Activated CD8-positive, alpha-beta memory T cell treated with anti-CD3 and anti-CD28 coated beads for 48 hours (primary cell): ENCODE measurements around the gene USP7.
"Not testable (repeated sequence)": the region's sequence is repeated elsewhere in the genome, so short reads cannot be mapped to it uniquely, and the experiment has no call there.

Experiments used
- DNase-seq, 3 experiments: peaks; one replicate each; pipeline ENCODE4 v3.0.0-alpha.2; 2020; ENCODE audit warnings: low read depth in 2 of 3, low spot score in 2 of 3

The USP7 gene

GRCh38 chr16:8847623-8848022, 116.1 kb downstream of the USP7 start:
- no peak for DNase-seq

GRCh38 chr16:8847145-8847544, 116.6 kb downstream of the USP7 start:
- no peak for DNase-seq

- no peak for DNase-seq
These were observed 117.2 kb downstream of the USP7 start for GRCh38 chr16:8846401-8846932.

GRCh38 chr16:8845699-8846298, 117.9 kb downstream of the USP7 start:
- no peak for DNase-seq

- not testable (repeated sequence) for DNase-seq
These were observed 120.4 kb downstream of the USP7 start for GRCh38 chr16:8843296-8843695.
